HCT116 (cell line): ENCODE measurements around the gene ADCY2. TPM values are rescaled to one million over a fixed set of nuclear protein-coding genes. Genes with fewer than 3 reads are reported as not detected.

Experiments
- ATAC-seq: fragments of 200-7000 bp; cut with Tn5 transposase; 2 replicates; pipeline ENCODE4 v1.9.1; 2020; ENCODE audit warnings: mild to moderate bottlenecking, moderate library complexity
- BruUV-seq: library from RNA; stranded (reverse); fragments of 400-500 nt; replicated peaks from 2 replicates; lab custom pipeline; 2021; lab: Mats Ljungman, UMichigan
- CTCF ChIA-PET: fragments of 300-600 bp; sonication (Branson Sonifier 250); formaldehyde crosslinking; loops from one replicate; lab custom pipeline; 2021; ENCODE audit warnings: antibody characterized with exemption; lab: Charles Lee
- POLR2A ChIA-PET: fragments of 300-600, 350-600 bp; sonication (Branson Sonifier 250); formaldehyde crosslinking; loops from one replicate; lab custom pipeline; 2021; ENCODE audit warnings: antibody characterized with exemption; lab: Charles Lee
- RAD21 ChIA-PET, 2 experiments: fragments of 300-600 bp; sonication (Branson Sonifier 250); formaldehyde crosslinking; loops; one replicate each; lab custom pipeline; 2023; ENCODE audit warnings: low total read pairs in 2 of 2; ENCODE audit not compliant: uncharacterized antibody in 2 of 2, unreplicated experiment in 2 of 2, low non-redundant PET in 1 of 2; lab: Charles Lee
- DNase-seq: peaks from one replicate; pipeline ENCODE4 v3.0.0-alpha.2; 2010; ENCODE audit warnings: low read depth, low spot score
- H2AFZ ChIP-seq: fragments of 200-600 bp; shearing (Covaris generic), sonication (generic); 2 replicates; pipeline ENCODE4 v1.6.1; 2017; ENCODE audit warnings: low read depth, mixed run types, mixed read lengths, antibody characterized with exemption, low read length; ENCODE audit not compliant: poor library complexity, severe bottlenecking
- H3K27ac ChIP-seq: 2 replicates; pipeline ENCODE4 v1.5.1; 2012; ENCODE audit warnings: low read depth, low read length
- H3K27me3 ChIP-seq: fragments of 200-600 bp; sonication (generic); 2 replicates; pipeline ENCODE4 v1.6.1; 2016; ENCODE audit warnings: mixed run types, low read length, mixed read lengths; ENCODE audit not compliant: insufficient read depth
- H3K36me3 ChIP-seq, 2 experiments: fragments of 200-500 bp in 1 of 2; fragments of 200-600 bp in 1 of 2; sonication (Bioruptor generic) in 1 of 2; sonication (generic) in 1 of 2; 2 replicates each; pipeline versions ENCODE4 v1.5.1 to v1.6.1; 2014 to 2016; ENCODE audit warnings: low read length in 2 of 2, inconsistent platforms in 1 of 2, mixed read lengths in 1 of 2, mixed run types in 1 of 2; ENCODE audit not compliant: insufficient read depth in 2 of 2, control insufficient read depth in 1 of 2
- H3K4me1 ChIP-seq, 2 experiments: fragments of 200-600 bp in 1 of 2; sonication (generic) in 1 of 2; 2 replicates each; pipeline versions ENCODE4 v1.5.1 to v1.6.1; 2012 to 2017; ENCODE audit warnings: low read length in 2 of 2, inconsistent platforms in 1 of 2, mild to moderate bottlenecking in 1 of 2, mixed read lengths in 1 of 2, mixed run types in 1 of 2, moderate library complexity in 1 of 2; ENCODE audit not compliant: insufficient read depth in 2 of 2, control insufficient read depth in 1 of 2
- H3K4me2 ChIP-seq: fragments of 200-600 bp; sonication (generic); 2 replicates; pipeline ENCODE4 v1.6.1; 2017; ENCODE audit warnings: mixed run types, low read length, mixed read lengths
- H3K4me3 ChIP-seq, 2 experiments: fragments of 200-600 bp in 1 of 2; sonication (generic) in 1 of 2; replicated peaks in 1 of 2; 2 replicates each; pipeline ENCODE4 v1.5.1; 2011 to 2016; ENCODE audit warnings: low read length in 2 of 2, control low read depth in 1 of 2, low read depth in 1 of 2, mild to moderate bottlenecking in 1 of 2, mixed read lengths in 1 of 2, mixed run types in 1 of 2
- H3K79me2 ChIP-seq: fragments of 200-600 bp; sonication (generic); 2 replicates; pipeline ENCODE4 v1.6.1; 2017; ENCODE audit warnings: mild to moderate bottlenecking, mixed run types, low read length, moderate library complexity, mixed read lengths; ENCODE audit not compliant: insufficient read depth
- H3K9ac ChIP-seq: fragments of 200-600 bp; sonication (generic); 2 replicates; pipeline ENCODE4 v1.6.1; 2016; ENCODE audit warnings: low read length, mixed read lengths
- H3K9me2 ChIP-seq: fragments of 200-600 bp; sonication (generic), shearing (Covaris generic); 2 replicates; pipeline ENCODE4 v1.6.1; 2017; ENCODE audit warnings: mixed run types, mild to moderate bottlenecking, moderate library complexity; ENCODE audit not compliant: insufficient read depth
- H3K9me3 ChIP-seq, 2 experiments: fragments of 200-500 bp in 1 of 2; fragments of 200-600 bp in 1 of 2; sonication (Bioruptor generic) in 1 of 2; sonication (generic) in 1 of 2; 2 replicates each; pipeline ENCODE4 v1.6.1; 2014 to 2017; ENCODE audit warnings: low read length in 2 of 2, mixed read lengths in 2 of 2, inconsistent platforms in 1 of 2, low read depth in 1 of 2, mild to moderate bottlenecking in 1 of 2, mixed run types in 1 of 2, moderate library complexity in 1 of 2; ENCODE audit not compliant: control insufficient read depth in 1 of 2, insufficient read depth in 1 of 2
- H4K20me1 ChIP-seq: fragments of 200-600 bp; sonication (generic), shearing (Covaris generic); 2 replicates; pipeline ENCODE4 v1.6.1; 2017; ENCODE audit warnings: mixed run types, mild to moderate bottlenecking, moderate library complexity; ENCODE audit not compliant: insufficient read depth
- CBX3 ChIP-seq: IDR thresholded peaks from 2 replicates; pipeline ENCODE4 v1.6.1; 2012; ENCODE audit warnings: low read depth
- EZH2 ChIP-seq: fragments of 200-600 bp; sonication (generic); IDR thresholded peaks from 2 replicates; pipeline ENCODE4 v1.6.1; 2017; ENCODE audit warnings: antibody characterized with exemption, mixed run types
- EZH2phosphoT487 ChIP-seq: fragments of 200-600 bp; IDR thresholded peaks from 2 replicates; pipeline ENCODE4 v1.6.1; 2018; ENCODE audit warnings: antibody characterized with exemption, borderline replicate concordance
- FOSL1 ChIP-seq: IDR thresholded peaks from 2 replicates; pipeline ENCODE4 v1.6.1; 2012; ENCODE audit warnings: low read depth
- JUND ChIP-seq: IDR thresholded peaks from 2 replicates; pipeline ENCODE4 v1.6.1; 2012
- POLR2A ChIP-seq: IDR thresholded peaks from 2 replicates; pipeline ENCODE4 v1.7.0; 2011; ENCODE audit warnings: borderline replicate concordance; ENCODE audit not compliant: insufficient read depth, insufficient read length; ENCODE audit errors: extremely low read depth
- SIN3A ChIP-seq: IDR thresholded peaks from 2 replicates; pipeline ENCODE4 v1.6.1; 2012; ENCODE audit warnings: low read depth
- YY1 ChIP-seq: IDR thresholded peaks from 2 replicates; pipeline ENCODE4 v1.6.1; 2011; ENCODE audit warnings: low read length, low read depth, moderate library complexity, mild to moderate bottlenecking; ENCODE audit not compliant: insufficient replicate concordance; ENCODE audit errors: extremely low read depth
- ZFX ChIP-seq: fragments of 450-650 bp; IDR thresholded peaks from 2 replicates; pipeline ENCODE4 v1.6.1; 2017
- ZNF274 ChIP-seq: fragments of 200-500 bp; sonication (Bioruptor generic); IDR thresholded peaks from 2 replicates; pipeline ENCODE4 v1.6.1; 2014; ENCODE audit warnings: mild to moderate bottlenecking, low read depth, low read length, inconsistent platforms
- intact Hi-C: fragments of 100-400 bp; cut with micrococcal nuclease; formaldehyde crosslinking; loops from 2 replicates; pipeline ENCODE4 v1.10.0; 2022
- total RNA-seq: library from RNA; stranded (reverse); gene quantifications from one replicate; pipeline ENCODE4 v1.2.1, GENCODE V29; 2021; ENCODE audit not compliant: unreplicated experiment
- TF ChIP-seq, protein P1 (sequence below): IDR thresholded peaks from 2 replicates; pipeline ENCODE4 v1.6.1; 2012; ENCODE audit warnings: low read depth
- TF ChIP-seq, protein P2 (sequence below), 3 experiments: fragments of 200-600 bp in 1 of 3; sonication (generic) in 1 of 3; IDR thresholded peaks in 2 of 3; conservative IDR thresholded peaks in 1 of 3; 2 replicates each; pipeline ENCODE4 v1.5.1; 2012 to 2017; ENCODE audit warnings: low read depth in 2 of 3, low read length in 2 of 3, antibody characterized with exemption in 1 of 3, borderline replicate concordance in 1 of 3, control low read depth in 1 of 3, mild to moderate bottlenecking in 1 of 3, mixed read lengths in 1 of 3, mixed run types in 1 of 3, moderate library complexity in 1 of 3; ENCODE audit not compliant: insufficient read depth in 1 of 3
- TF ChIP-seq, protein P3 (sequence below): IDR thresholded peaks from 2 replicates; pipeline ENCODE4 v1.6.1; 2012
- TF ChIP-seq, protein P4 (sequence below): IDR thresholded peaks from 2 replicates; pipeline ENCODE4 v1.6.1; 2011; ENCODE audit warnings: mild to moderate bottlenecking, low read length, moderate library complexity; ENCODE audit not compliant: insufficient replicate concordance; ENCODE audit errors: extremely low read depth
- TF ChIP-seq, protein P5 (sequence below): IDR thresholded peaks from 2 replicates; pipeline ENCODE4 v1.6.1; 2012

The ADCY2 gene
- total RNA-seq, 1 experiment from 2014 or later = 0.15 TPM

DNA sequence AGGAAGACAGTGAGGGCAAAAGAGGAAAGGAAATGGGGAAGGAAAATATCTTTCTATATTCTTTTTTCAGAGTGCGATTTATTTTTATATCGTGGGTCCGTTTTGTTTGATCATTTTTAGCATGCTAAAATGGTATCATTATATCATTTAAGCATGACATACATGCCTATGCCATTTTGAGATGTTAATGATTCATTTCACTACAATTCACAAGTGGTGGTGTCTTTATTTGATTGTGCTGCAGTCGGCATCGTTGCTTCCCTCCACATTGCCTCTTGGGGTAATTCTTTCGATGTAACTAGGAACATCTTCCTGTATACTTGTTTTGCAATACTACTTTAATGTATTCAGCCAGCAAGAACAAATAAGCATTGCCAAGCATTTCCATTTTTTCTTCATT is 309.8 kb downstream of the ADCY2 start:
- H2AFZ ChIP-seq = no peak overlapping the region

More for the DNA sequence above, 309.8 kb downstream of the ADCY2 start:
- H3K4me2 ChIP-seq = no peak overlapping the region
- no peak for DNase-seq
- no peak overlapping the region for H3K9ac ChIP-seq
- no peak overlapping the region for H3K4me3 ChIP-seq
- RAD21 ChIA-PET = no interaction called here
- no peaks in the 10 kb centered on the region for H4K20me1 ChIP-seq
- CTCF ChIA-PET = no interaction called here
- POLR2A ChIA-PET = no interaction called here
- no peaks in the 10 kb centered on the region for H3K9me2 ChIP-seq
- no peaks in the 10 kb centered on the region; a peak in 1 of 4 replicates for H3K9me3 ChIP-seq
- no peaks in the 10 kb centered on the region for H3K4me1 ChIP-seq
- H3K27me3 ChIP-seq = no peaks in the 10 kb centered on the region
- ATAC-seq = no peak
- H3K27ac ChIP-seq = no peak overlapping the region
- H3K36me3 ChIP-seq = no peaks in the 10 kb centered on the region
- no peak for TF ChIP-seq POLR2A
- TF ChIP-seq, protein P1, sequence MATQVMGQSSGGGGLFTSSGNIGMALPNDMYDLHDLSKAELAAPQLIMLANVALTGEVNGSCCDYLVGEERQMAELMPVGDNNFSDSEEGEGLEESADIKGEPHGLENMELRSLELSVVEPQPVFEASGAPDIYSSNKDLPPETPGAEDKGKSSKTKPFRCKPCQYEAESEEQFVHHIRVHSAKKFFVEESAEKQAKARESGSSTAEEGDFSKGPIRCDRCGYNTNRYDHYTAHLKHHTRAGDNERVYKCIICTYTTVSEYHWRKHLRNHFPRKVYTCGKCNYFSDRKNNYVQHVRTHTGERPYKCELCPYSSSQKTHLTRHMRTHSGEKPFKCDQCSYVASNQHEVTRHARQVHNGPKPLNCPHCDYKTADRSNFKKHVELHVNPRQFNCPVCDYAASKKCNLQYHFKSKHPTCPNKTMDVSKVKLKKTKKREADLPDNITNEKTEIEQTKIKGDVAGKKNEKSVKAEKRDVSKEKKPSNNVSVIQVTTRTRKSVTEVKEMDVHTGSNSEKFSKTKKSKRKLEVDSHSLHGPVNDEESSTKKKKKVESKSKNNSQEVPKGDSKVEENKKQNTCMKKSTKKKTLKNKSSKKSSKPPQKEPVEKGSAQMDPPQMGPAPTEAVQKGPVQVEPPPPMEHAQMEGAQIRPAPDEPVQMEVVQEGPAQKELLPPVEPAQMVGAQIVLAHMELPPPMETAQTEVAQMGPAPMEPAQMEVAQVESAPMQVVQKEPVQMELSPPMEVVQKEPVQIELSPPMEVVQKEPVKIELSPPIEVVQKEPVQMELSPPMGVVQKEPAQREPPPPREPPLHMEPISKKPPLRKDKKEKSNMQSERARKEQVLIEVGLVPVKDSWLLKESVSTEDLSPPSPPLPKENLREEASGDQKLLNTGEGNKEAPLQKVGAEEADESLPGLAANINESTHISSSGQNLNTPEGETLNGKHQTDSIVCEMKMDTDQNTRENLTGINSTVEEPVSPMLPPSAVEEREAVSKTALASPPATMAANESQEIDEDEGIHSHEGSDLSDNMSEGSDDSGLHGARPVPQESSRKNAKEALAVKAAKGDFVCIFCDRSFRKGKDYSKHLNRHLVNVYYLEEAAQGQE = no peak
- no peak for TF ChIP-seq EZH2phosphoT487
- TF ChIP-seq, protein P2, sequence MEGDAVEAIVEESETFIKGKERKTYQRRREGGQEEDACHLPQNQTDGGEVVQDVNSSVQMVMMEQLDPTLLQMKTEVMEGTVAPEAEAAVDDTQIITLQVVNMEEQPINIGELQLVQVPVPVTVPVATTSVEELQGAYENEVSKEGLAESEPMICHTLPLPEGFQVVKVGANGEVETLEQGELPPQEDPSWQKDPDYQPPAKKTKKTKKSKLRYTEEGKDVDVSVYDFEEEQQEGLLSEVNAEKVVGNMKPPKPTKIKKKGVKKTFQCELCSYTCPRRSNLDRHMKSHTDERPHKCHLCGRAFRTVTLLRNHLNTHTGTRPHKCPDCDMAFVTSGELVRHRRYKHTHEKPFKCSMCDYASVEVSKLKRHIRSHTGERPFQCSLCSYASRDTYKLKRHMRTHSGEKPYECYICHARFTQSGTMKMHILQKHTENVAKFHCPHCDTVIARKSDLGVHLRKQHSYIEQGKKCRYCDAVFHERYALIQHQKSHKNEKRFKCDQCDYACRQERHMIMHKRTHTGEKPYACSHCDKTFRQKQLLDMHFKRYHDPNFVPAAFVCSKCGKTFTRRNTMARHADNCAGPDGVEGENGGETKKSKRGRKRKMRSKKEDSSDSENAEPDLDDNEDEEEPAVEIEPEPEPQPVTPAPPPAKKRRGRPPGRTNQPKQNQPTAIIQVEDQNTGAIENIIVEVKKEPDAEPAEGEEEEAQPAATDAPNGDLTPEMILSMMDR (IDR thresholded peaks at IDR 0.05 in 2 of 3, conservative IDR thresholded peaks at IDR 0.05 in 1 of 3; ENCODE audit: borderline replicate concordance in 1 of 3, insufficient read depth in 1 of 3, low read depth in 2 of 3, low read length in 2 of 3) = no peak
- TF ChIP-seq, protein P3, sequence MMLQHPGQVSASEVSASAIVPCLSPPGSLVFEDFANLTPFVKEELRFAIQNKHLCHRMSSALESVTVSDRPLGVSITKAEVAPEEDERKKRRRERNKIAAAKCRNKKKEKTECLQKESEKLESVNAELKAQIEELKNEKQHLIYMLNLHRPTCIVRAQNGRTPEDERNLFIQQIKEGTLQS = no peak
- no peak for TF ChIP-seq YY1
- TF ChIP-seq FOSL1 = no peak
- TF ChIP-seq, protein P4, sequence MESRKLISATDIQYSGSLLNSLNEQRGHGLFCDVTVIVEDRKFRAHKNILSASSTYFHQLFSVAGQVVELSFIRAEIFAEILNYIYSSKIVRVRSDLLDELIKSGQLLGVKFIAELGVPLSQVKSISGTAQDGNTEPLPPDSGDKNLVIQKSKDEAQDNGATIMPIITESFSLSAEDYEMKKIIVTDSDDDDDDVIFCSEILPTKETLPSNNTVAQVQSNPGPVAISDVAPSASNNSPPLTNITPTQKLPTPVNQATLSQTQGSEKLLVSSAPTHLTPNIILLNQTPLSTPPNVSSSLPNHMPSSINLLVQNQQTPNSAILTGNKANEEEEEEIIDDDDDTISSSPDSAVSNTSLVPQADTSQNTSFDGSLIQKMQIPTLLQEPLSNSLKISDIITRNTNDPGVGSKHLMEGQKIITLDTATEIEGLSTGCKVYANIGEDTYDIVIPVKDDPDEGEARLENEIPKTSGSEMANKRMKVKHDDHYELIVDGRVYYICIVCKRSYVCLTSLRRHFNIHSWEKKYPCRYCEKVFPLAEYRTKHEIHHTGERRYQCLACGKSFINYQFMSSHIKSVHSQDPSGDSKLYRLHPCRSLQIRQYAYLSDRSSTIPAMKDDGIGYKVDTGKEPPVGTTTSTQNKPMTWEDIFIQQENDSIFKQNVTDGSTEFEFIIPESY = no peak
- TF ChIP-seq ZFX = no peak
- no peak for TF ChIP-seq ZNF274
- TF ChIP-seq SIN3A = no peak
- no peak for TF ChIP-seq CBX3
- no peak for TF ChIP-seq JUND
- TF ChIP-seq, protein P5, sequence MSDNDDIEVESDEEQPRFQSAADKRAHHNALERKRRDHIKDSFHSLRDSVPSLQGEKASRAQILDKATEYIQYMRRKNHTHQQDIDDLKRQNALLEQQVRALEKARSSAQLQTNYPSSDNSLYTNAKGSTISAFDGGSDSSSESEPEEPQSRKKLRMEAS = no peak
- no peak for TF ChIP-seq EZH2
- intact Hi-C loops = no loop called here
- H3K79me2 ChIP-seq = no peaks in the 10 kb centered on the region
- no TSS peak for BruUV-seq
